GM18517 (cell line): ENCODE data around the gene NPPB.
"Not testable (repeated sequence)": the region's sequence is repeated elsewhere in the genome, so short reads cannot be mapped to it uniquely, and the experiment has no call there.

ENCODE experiments used
- ATAC-seq: cut with Tn5 transposase; IDR thresholded peaks from one replicate; pipeline ENCODE4 v1.9.1; 2021; ENCODE audit warnings: mild to moderate bottlenecking, moderate library complexity; ENCODE audit not compliant: unreplicated experiment

NPPB gene

DNA sequence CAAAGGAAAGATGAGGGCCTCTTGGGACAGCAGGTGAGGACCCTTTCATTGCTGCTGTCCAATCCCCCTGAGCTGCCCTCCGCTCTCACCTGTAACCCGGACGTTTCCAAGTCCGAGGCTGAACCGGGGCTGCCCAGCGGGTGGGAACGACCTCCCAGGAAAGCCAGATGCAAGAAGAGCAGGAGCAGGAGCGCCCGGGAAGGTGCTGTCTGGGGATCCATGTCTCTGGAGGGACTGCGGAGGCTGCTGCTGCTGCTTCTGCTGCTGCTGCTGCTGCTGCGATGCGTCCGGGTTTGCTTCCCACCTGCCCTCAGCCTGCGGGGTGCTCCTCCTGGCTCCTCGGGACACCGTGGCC is at the start of gene NPPB:
Gene NPPB (minus strand): TSS at position 333 of the 355 bp plus-strand sequence. CDS start 112 bp downstream, at position 221.
- no peak for ATAC-seq

DNA sequence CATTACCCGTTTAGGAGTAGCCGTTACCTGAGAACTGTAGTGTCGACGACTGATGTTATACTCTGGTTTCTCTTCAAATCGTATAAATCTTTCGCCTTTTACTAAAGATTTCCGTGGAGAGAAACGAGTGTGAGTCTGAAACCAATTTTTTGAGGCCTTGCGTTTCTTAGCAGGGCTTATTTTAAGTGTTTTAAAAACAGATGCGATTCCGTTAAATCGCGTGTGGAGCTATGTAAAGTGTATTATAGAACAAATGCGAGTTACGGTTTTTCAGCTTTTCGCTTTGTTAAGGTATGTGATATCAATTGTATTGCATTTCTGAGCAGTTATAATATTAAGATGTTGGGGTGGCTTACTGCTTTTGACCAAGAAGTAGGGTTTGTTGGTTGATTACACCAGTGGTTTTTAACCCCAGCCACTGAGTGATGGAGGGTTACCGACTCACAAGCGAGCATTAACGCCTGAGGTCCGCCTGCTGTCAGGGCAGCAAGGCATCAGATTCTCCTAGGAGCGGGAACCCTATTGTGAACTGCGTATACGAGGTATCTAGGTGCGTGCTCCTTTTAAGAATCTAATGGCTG is 49.4 kb upstream of the NPPB start:
- ATAC-seq, result peak; percentile 57

DNA sequence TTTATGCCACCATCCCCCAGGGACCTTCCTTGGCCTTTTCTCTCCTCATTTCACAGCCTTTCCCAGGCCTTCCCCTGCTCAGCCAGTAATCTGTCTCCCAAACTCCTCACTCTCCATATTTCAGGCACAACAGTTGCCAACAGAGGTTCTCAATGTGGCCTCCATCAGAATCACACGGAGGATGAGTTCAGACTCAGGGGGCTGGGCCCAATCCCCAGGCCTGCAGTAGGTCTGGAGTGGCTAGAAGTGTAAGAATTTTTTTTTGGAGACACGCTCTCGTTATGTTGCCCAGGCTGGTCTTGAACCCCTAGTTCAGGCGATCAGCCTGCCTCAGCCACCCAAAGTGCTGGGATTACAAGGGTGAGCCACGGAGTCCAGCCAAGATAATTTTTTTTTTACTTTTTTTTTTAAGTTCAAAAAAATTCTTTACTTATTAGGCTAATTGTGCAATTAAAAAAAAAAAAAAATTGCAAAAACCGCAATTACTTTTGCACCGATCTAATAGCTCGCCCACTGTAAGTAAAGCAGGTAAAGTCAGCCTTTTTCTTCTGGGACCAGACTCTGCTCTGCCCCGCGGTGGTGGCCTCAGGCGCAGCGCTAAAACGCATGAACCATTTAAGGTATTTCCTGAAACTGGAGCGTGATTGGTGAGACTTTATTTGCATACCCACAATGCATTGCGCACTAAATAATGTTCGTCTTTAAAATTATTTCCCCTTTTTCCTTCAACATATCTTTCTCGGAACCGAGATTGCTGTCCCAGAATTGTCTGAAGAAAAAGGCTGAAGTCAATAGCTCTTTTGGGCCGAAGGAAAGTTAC is 48.7 kb upstream of the NPPB start:
- peak; percentile 51 for ATAC-seq

DNA sequence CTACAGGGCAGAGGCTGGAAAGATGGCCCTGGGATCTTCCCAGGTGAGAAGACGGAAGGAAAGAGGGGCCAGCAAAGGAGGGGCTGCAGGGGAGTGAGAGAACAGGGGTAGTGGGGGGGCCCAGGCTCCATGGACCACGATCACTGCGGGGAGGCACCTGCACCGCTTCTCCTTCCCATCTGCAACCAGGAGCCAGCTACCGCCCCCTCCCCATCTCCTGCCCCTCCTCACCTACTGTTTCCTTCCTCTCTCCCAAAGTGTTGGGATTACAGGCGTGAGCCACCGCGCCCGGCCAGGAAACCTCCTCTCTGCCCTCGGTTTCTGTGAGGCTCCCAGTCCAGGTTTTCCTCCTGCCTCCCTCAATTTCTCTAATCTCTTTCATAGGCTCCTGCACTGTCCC is 48.1 kb upstream of the NPPB start:
- no peak for ATAC-seq

DNA sequence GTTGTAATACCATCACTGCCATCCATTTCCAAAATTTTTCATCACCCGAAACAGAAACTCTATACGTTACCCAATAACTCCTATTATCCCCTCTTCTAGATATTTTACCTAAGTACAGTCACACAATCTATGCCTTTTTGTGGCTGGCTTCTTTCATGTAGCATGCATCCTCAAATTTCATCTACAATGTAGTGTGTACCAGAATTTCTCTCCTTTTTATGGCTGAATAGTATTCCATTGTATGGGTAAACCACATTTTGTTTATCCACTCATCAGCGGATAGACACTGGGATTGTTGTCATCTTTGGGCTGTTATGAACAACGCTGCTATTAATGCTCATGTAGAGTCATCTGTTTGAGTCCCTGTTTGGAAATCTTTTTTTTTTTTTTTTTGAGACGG is 46.2 kb upstream of the NPPB start:
- no peak for ATAC-seq

DNA sequence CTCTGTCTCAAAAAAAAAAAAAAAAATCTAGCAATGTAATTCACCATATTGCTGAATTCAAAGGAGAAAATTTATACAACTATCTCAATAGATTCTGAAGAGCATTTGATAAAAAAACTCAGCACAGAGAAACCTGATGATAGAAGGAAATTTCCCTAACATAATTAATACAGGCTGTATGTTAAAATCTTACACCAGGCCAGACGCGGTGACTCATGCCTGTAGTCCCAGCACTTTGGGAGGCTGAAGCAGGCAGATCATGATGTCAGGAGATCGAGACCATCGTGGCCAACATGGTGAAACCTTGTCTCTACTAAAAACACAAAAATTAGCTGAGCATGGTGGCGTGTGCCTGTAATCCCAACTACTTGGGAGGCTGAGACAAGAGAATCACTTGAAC is 45.4 kb upstream of the NPPB start:
- ATAC-seq, result not testable (repeated sequence)

DNA sequence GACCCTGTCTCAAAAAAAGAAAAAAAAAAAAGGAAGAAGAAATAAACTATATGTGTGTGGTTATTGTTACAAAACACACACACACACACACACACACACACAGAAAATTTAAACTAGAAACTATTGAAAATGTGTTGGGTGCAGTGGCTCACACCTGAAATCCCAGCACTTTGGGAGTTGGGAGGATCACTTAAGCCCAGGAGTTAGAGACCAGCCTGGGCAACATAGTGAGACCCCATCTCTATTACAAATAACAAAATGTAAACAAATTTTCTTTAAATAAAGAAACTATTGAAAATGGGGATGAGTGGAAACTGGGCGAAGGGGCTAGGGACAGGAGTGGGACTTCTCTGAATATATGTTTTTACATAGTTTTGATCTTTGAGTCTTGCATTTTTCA is 44.5 kb upstream of the NPPB start:
- ATAC-seq, result no peak

DNA sequence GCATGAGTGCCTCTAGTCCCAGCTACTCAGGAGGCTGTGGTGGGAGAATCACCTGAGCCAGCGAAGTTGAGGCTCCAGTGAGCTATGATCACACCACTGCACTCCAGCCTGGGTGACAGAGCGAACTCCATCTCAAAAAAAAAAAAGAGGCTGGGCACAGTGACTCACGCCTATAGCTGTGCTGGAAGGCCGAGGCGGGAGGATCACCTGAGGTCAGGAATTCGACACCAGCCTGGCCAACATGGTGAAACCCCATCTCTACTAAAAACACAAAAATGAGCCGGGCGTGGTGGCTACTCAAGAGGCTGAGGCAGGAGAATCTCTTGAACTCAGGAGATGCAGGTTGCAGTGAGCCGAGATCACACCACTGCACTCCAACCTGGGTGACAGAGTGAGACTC is 42.7 kb upstream of the NPPB start:
- ATAC-seq, result not testable (repeated sequence)

DNA sequence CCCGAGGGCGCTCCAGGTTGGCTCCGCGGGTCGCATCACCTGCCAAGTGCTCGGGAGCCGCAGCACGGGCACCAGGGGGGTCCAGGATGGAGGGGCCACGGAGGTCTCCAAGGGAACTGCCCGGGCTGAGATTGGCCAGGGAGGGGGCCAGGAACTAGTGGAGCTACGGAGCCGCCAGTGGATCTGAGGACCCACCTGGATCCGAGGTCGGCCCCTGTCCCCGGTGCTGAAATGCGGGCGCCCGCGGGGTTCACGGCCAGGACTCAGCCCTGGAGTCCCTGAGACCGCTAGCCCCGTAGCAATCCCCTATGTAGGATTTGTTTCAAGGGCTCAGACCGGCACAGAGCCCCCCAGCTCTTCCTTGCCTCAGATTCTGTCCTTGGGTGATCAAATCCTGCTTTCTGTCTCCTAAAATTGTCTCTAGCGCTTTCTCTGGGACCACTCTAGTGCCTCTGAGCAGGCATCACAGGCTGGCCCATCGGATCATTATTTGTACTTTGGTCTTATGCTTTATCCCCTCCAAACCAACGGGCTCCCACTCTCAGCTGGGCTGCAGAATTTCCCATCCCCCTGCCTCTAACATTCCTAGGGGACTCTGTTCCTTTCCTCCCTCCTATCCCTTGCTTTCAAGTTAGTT is 40.2 kb upstream of the NPPB start:
- ATAC-seq, result no peak

DNA sequence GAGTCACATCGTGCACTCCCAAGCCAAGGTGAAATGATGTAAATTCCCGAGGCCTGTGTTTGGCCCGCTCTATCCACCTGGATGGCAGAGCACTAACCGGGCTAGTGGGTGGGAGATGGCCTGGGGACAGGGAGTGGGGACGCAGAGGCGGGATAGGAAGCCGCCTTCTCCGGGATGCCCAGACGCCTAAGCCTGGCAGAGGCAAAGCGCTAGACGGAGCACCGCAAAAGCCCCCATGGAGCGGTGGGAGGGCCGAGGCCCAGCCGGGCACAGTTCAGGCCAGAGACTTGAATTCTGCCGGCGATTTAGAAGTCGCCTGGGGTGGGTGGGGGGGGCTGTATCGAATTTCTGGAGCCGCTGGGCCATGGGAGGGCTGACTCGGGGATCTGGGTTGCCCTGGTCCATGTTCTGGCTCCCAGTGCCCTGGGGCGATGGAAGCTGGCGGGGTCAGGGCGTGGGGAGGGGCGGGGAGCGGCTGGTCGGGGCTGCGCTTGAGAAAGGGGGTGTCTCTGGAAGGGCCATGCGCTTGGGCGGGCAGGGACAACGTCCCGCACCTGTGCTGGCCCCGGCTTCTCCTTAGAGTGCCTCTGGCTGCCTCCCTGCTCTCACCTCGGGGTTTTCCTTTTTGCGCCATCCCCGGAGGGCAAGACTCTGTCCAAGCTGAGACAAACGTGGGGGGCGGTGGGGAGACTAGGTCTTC is 39.5 kb upstream of the NPPB start:
- ATAC-seq, result no peak

DNA sequence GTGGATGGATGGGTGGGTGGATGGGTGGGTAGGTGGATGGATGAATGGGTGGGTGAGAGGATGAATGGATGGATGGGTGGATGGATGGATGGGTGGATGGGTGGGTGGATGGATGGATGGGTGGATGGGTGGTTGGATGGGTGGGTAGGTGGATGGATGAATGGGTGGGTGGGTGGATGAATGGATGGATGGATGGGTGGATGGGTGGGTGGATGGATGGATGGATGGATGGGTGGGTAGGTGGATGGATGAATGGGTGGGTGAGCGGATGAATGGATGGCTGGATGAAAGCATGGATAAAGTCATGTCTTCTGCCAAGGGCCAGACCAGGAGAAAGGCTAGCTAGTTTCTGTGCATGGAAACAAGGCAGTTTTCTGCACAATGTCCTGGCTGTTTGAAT is 35.8 kb upstream of the NPPB start:
- ATAC-seq, result not testable (repeated sequence)

DNA sequence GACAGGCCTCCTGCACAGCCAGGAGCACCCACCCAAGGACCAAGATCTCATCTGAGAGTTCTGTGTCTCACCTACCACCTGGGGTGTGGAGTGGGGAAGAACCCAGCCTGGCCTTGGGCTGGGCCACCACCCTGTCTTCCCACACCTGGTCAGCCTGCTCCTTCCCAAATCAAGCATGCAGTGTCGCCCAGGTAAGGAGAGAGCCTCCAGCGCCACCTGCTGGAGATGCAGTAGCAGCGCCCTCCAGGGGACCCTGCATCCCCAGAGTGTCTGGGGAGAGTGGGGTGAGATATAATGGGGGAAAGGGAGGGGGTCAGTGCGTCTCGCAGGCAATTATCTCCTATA is 35.1 kb upstream of the NPPB start:
- ATAC-seq, result no peak

DNA sequence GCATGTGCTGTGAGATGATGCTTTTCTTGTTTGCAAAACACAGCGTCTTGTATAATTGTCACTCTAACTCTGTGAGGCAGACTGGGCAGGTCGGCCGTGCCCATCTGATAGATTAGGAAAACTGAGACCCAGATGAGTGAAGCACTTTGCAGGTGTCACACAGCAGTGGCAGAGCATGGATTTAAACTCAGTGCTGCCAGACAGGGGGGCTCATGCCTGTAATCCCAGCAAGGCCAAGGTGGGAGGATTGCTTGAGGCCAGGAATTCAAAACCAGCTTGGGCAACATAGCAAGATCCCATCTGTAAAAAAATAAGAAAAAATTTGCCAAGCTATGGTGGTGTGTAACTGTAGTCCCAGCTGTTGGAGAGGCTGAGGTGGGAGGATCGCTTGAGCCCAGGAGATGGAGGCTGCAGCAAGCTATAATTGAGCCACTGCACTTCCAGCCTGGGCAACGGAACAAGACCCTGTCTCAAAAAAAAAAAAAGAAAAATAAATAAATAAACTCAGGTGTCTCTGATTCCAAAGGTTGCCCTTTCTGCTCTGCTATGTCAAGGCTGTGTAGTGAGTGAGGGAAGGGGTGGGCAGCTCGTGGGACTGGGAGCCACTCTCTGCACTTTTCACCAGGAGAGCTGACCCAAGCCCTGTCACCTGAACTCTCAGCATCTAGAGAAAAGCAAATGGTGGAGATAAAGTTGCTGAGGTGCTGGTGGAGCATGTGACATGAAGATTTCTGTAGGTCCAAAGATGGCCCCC is 32.9 kb upstream of the NPPB start:
- ATAC-seq, result no peak

DNA sequence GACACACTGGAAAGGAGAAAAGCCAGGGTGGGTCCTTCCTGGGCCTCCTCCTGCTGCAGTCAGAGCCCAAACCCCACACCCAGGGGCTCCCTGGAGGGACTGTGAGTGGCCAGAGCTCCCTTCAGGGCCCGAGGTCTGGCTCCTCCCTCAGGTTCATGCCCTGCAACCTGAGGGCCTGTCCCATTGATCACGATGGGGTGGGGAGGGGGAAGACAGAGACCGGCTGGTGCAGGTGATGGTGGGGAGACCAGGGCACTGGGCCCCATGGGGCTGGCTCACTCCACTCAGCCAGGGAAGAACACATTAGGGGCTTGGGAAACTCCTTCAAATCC is 30.1 kb upstream of the NPPB start:
- no peak for ATAC-seq

DNA sequence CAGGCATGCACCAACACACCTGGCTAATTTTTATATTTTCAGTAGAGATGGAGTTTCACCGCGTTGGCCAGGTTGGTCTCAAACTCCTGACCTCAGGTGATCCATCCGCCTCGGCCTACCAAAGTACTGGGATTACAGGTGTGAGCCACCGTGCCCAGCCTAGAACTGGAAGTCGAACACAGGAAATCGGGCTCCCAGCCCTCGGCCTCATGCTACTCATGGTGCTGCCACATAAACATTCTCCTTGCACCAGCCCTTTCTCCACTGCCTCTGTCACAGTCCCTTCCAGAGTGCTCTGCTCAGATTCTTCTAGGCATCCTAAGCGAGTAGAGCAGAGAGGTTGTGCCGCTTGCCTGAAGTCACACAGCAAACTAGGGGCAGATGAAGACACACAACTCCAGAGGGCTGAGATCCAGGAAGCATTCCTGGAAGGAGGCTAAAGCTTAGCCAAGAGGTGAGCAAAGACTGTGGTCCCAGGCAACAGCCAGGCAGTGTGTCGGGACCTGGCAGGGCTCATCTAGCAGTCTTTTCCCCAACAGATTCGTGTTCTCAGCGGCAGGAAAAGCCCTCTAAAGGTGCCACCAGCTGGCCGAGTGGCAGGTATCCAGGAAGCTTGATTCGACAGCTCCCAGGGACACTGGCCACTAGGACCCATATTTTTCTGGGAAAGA is 29.6 kb upstream of the NPPB start:
- no peak for ATAC-seq

DNA sequence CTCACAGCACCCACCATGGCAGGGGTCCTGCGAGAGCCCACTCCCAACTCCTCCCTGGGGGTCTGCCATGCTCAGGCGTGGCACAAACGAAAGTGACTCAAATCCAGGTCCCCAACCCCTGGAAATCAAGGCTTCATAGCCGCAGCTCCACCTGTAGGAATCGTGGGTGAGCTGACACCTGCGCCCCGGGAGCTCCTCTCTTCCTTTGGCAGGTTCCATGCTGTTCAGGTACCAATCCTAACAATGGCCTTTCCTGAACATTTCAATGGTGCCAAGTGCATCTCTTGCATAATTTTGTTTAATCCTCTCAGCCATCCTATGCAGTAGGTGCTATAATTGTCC is 28.9 kb upstream of the NPPB start:
- no peak for ATAC-seq

DNA sequence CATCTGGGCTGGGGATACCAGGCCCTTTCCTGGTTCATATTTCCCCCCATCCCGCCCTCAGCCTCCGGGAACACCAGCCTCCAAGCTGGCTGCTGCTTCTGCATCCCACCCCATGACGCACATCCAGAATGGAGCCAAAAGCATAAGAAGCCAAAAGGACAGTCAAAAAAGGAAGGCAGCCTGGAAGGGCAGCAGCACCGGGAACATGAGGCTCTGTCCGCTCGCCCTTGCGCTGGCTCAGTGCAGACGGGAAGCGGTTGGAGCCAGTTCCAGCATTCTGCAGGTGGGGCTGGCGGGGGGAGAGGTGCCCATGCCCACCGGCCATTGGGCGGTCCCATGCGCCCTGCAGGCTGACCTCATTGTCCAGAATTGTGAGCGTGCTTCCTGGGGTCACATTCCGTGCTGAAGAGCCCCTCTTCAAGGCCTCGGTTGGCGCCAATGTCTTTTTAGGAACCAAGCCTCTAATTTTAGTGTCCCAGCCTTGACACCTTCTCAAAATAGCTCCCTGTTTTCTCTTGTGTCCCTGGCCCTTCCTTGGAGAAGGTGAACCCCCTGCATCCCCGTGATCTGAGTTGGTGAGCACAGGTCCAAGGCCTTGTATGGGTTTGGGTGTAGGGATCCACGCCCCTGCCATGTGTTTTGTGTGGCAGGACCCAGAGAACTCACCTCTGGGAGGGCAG is 28.4 kb upstream of the NPPB start:
- no peak for ATAC-seq

DNA sequence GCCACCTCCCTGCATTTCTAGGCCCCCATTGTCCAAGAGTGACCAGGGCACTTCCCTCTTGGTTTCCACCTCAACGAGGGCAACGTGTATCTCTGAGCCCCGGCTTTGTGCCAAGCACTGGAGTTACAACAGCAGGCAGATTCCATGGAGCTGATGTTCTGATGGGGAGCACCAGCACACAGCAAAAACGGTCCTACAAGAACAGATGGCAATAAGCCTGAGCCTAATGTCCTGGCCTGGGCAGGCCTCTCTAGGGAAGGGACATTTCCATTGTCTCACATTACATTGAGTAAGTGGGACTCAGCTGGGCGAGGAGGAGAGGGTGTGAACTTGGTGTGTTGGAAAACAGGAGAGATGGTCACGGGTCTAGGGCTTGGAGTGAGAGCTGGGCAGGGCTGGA is 27.2 kb upstream of the NPPB start:
- no peak for ATAC-seq

DNA sequence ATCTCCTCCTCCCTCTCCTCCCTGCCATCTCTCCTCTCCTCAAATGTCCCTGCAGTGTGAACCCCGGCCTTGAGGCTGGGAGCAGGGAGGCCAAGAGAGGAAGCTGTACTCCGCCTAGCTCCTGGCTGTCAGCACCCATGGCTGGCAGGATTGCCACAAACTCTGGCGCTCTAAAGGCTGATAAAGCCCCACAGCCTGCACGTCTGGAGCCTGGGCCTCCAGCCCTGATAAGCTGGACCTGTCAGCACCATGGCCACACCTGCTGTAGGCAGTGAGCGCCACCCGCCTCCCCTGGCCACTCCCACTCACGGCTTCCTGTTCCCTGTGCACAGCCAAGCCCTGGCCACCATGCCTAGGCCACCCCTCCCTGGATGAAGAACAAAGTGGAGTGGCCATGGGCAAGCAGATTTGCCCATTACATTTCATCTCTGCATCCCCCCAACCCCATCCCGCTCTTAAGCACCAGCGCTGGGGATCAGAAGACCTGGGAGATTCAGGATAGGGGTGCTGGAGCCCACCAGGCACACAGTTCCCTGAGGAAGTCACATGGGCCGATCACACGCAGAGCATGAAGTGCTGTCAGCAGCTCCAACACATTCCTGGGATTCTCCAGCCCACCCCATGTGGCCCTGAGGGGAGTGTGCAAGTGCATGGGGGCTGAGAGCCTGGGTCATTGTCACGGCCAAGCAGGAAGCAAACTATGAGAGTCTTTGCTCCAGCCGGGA is 24.2 kb upstream of the NPPB start:
- ATAC-seq, result no peak
